T-cell (primary cell): ENCODE measurements around the gene CITED2. TPM values are rescaled to one million over a fixed set of nuclear protein-coding genes. Genes with fewer than 3 reads are reported as not detected.

Experiments used
- ATAC-seq, 4 experiments: fragments of 200-7000 bp in 3 of 4; fragments of 150-1000 bp in 1 of 4; cut with Tn5 transposase; replicated peaks in 1 of 4; 1 replicate in 3 of 4; 2 replicates in 1 of 4; pipeline ENCODE4 v1.10.0; 2021; ENCODE audit warnings: moderate library complexity in 3 of 4, mild to moderate bottlenecking in 2 of 4, moderate number of reproducible peaks in 1 of 4
- CTCF ChIA-PET, 2 donors: fragments of 300-600 bp; sonication (Branson Sonifier 250); formaldehyde crosslinking; loops; one replicate each; lab custom pipeline; 2022; ENCODE audit warnings: antibody characterized with exemption in 2 of 2; lab: Charles Lee
- POLR2A ChIA-PET, 2 donors: fragments of 300-600 bp; sonication (Branson Sonifier 250); formaldehyde crosslinking; loops; one replicate each; lab custom pipeline; 2022; ENCODE audit warnings: antibody characterized with exemption in 2 of 2; lab: Charles Lee
- DNase-seq, 35 experiments: peaks; one replicate each; pipeline versions ENCODE4 v3.0.0 to v3.0.0-alpha.2; 2013 to 2023
- H3K27ac ChIP-seq: one replicate; pipeline ENCODE4 v1.5.1; 2013; ENCODE audit warnings: low read length
- H3K27me3 ChIP-seq, 2 experiments: replicated peaks in 1 of 2; 1 replicate in 1 of 2; 2 replicates in 1 of 2; pipeline versions ENCODE4 v1.6.1 to v1.7.0; 2013; ENCODE audit warnings: low read length in 1 of 2, mixed read lengths in 1 of 2; ENCODE audit not compliant: control insufficient read depth in 2 of 2, insufficient read depth in 2 of 2; ENCODE audit errors: extremely low read depth in 1 of 2
- H3K36me3 ChIP-seq, 2 donors: 1 replicate in 1 of 2; 2 replicates in 1 of 2; pipeline versions ENCODE4 v1.6.1 to v1.7.0; 2013; ENCODE audit warnings: low read length in 1 of 2; ENCODE audit not compliant: control insufficient read depth in 2 of 2, insufficient read depth in 1 of 2; ENCODE audit errors: extremely low read depth in 1 of 2
- H3K4me1 ChIP-seq, 2 experiments: 1 replicate in 1 of 2; 2 replicates in 1 of 2; pipeline versions ENCODE4 v1.6.1 to v1.7.0; 2013; ENCODE audit warnings: low read length in 2 of 2, mixed read lengths in 1 of 2; ENCODE audit not compliant: insufficient read depth in 2 of 2, control insufficient read depth in 1 of 2; ENCODE audit errors: extremely low read depth in 1 of 2
- H3K4me3 ChIP-seq, 2 donors: 1 replicate in 1 of 2; 2 replicates in 1 of 2; pipeline versions ENCODE4 v1.5.1 to v1.7.0; 2013; ENCODE audit warnings: mild to moderate bottlenecking in 2 of 2, low read length in 1 of 2, moderate library complexity in 1 of 2; ENCODE audit not compliant: control insufficient read depth in 1 of 2; ENCODE audit errors: extremely low read depth in 1 of 2
- H3K9me3 ChIP-seq: 2 replicates; pipeline ENCODE4 v1.7.0; 2013
- H3K27ac Mint-ChIP-seq, 2 donors: one replicate each; pipeline ENCODE4 v1.8.0; 2020 to 2021; ENCODE audit warnings: mild to moderate bottlenecking in 2 of 2, mixed read lengths in 2 of 2
- H3K27me3 Mint-ChIP-seq, 2 donors: one replicate each; pipeline ENCODE4 v1.8.0; 2021 to 2022; ENCODE audit warnings: mixed read lengths in 2 of 2
- H3K36me3 Mint-ChIP-seq: one replicate; pipeline ENCODE4 v1.8.0; 2021; ENCODE audit warnings: mixed read lengths
- H3K4me1 Mint-ChIP-seq, 3 donors: one replicate each; pipeline ENCODE4 v1.8.0; 2020 to 2022; ENCODE audit warnings: mixed read lengths in 3 of 3, mild to moderate bottlenecking in 1 of 3
- H3K4me3 Mint-ChIP-seq, 3 donors: one replicate each; pipeline ENCODE4 v1.8.0; 2020 to 2022; ENCODE audit warnings: mild to moderate bottlenecking in 3 of 3, mixed read lengths in 3 of 3, moderate library complexity in 3 of 3
- H3K9me3 Mint-ChIP-seq, 3 donors: one replicate each; pipeline ENCODE4 v1.8.0; 2020 to 2022; ENCODE audit warnings: mixed read lengths in 3 of 3
- WGBS: methylation state at CpG from one replicate; pipeline ENCODE4 v1.1.5; 2013; ENCODE audit warnings: missing lambda C conversion rate; ENCODE audit not compliant: insufficient coverage; 5-methylcytosine and 5-hydroxymethylcytosine counted together
- total RNA-seq, 35 experiments: library from RNA in 6 of 35; stranded (reverse) in 6 of 35; fragments of 120-200 nt in 1 of 35; gene quantifications; one replicate each; pipeline versions ENCODE4 v1.2.1 to v1.2.4 and lab custom pipeline; 2013 to 2026

Gene CITED2
- total RNA-seq, 5 donors from 2014 or later (not counting 1 experiment from before 2014, with no cell fraction given): 108 to 145 (median 134) TPM

- Histone ChIP-seq H3K4me3 (no peak overlapping the region), H3K27me3 (no peaks in the 10 kb centered on the region), H3K36me3 (no peaks in the 10 kb centered on the region), H3K4me1 (no peaks in the 10 kb centered on the region), H3K9me3 (no peaks in the 10 kb centered on the region), H3K27ac (no peak overlapping the region)
- POLR2A ChIA-PET: interaction anchor here in 1 of 2 donors (0.7 kb wide), 1 partner anchor 118 kb away, joined by 7 read pairs; no protein-coding TSS in a partner anchor
- Mint-ChIP-seq H3K36me3 (no peaks in the 10 kb centered on the region), H3K9me3 (no peaks in the 10 kb centered on the region), H3K4me3 (no peak overlapping the region), H3K4me1 (peaks cover 0 to 3% (median 0%) of the 10 kb centered on the region in 3 donors), H3K27ac (no peak overlapping the region), H3K27me3 (no peaks in the 10 kb centered on the region)
- WGBS: no CpG with 5 or more reads among the region's 5 CpGs
- CTCF ChIA-PET: no interaction called here
- DNase-seq (no peak), ATAC-seq (no peak)
Observed at GRCh38 chr6:139335447-139336210, 38.8 kb downstream of the CITED2 start.

- no peak overlapping the region for H3K4me3 ChIP-seq
- WGBS: 100% methylated on average over 3 of the region's 5 CpGs
- no peak overlapping the region for H3K27ac ChIP-seq
- Mint-ChIP-seq H3K36me3 (no peaks in the 10 kb centered on the region), H3K9me3 (no peaks in the 10 kb centered on the region), H3K4me3 (no peak overlapping the region), H3K4me1 (peaks cover 0 to 3% (median 2%) of the 10 kb centered on the region in 3 donors), H3K27ac (no peak overlapping the region), H3K27me3 (no peaks in the 10 kb centered on the region)
- no peaks in the 10 kb centered on the region for H3K9me3 ChIP-seq
- no peaks in the 10 kb centered on the region for H3K36me3 ChIP-seq
- DNase-seq (no peak), ATAC-seq (no peak)
- ChIA-PET POLR2A (no interaction called here), CTCF (no interaction called here)
- no peaks in the 10 kb centered on the region for H3K4me1 ChIP-seq
- no peaks in the 10 kb centered on the region for H3K27me3 ChIP-seq
Observed at GRCh38 chr6:139334806-139335446, 39.5 kb downstream of the CITED2 start.

- Histone ChIP-seq H3K9me3 (no peaks in the 10 kb centered on the region), H3K36me3 (no peaks in the 10 kb centered on the region), H3K4me3 (no peak overlapping the region), H3K4me1 (peaks cover 0 to under 1% of the 10 kb centered on the region in 2 experiments), H3K27me3 (no peaks in the 10 kb centered on the region), H3K27ac (no peak overlapping the region)
- Mint-ChIP-seq H3K9me3 (no peaks in the 10 kb centered on the region), H3K27me3 (no peaks in the 10 kb centered on the region), H3K36me3 (no peaks in the 10 kb centered on the region), H3K27ac (no peak overlapping the region), H3K4me1 (peaks cover 5 to 7% (median 7%) of the 10 kb centered on the region in 3 donors), H3K4me3 (no peak overlapping the region)
- POLR2A ChIA-PET: interaction anchor here in 1 of 2 donors (0.6 kb wide), 1 partner anchor 517 kb away, joined by 3 read pairs; no protein-coding TSS in a partner anchor
- ATAC-seq: no peak
- CTCF ChIA-PET: interaction anchor here in 1 of 2 donors (0.8 kb wide), 1 partner anchor 112 kb away, joined by 3 read pairs; no protein-coding TSS in a partner anchor
- no CpG with 5 or more reads among the region's 3 CpGs for WGBS
- DNase-seq: no peak
Observed at GRCh38 chr6:139330826-139331500, 43.5 kb downstream of the CITED2 start.

GRCh38 chr6:139330306-139330705, 44.1 kb downstream of the CITED2 start:
- 84% methylated on average over 3 of the region's 5 CpGs for WGBS
- H3K4me3 Mint-ChIP-seq: no peak overlapping the region
- H3K4me1 Mint-ChIP-seq: peaks cover 11 to 13% (median 11%) of the 10 kb centered on the region in 3 donors
- ATAC-seq (no peak), DNase-seq (no peak)
- ChIA-PET POLR2A (interaction anchor here in 1 of 2 donors (0.6 kb wide), 1 partner anchor 518 kb away, joined by 3 read pairs; no protein-coding TSS in a partner anchor), CTCF (interaction anchor here in 1 of 2 donors (0.5 kb wide), 1 partner anchor 38 kb away, joined by 4 read pairs; no protein-coding TSS in a partner anchor)
- peaks cover 2 to 5% of the 10 kb centered on the region in 2 experiments for H3K4me1 ChIP-seq
- no peaks in the 10 kb centered on the region for H3K36me3 Mint-ChIP-seq
- no peak overlapping the region for H3K4me3 ChIP-seq
- H3K27me3 ChIP-seq: no peaks in the 10 kb centered on the region
- no peaks in the 10 kb centered on the region for H3K9me3 ChIP-seq
- H3K27me3 Mint-ChIP-seq: no peaks in the 10 kb centered on the region
- H3K9me3 Mint-ChIP-seq: no peaks in the 10 kb centered on the region
- H3K36me3 ChIP-seq: no peaks in the 10 kb centered on the region
- H3K27ac Mint-ChIP-seq: no peak overlapping the region
- H3K27ac ChIP-seq: no peak overlapping the region

- H3K27ac ChIP-seq: no peak overlapping the region
- Mint-ChIP-seq H3K9me3 (no peaks in the 10 kb centered on the region), H3K4me3 (no peak overlapping the region), H3K36me3 (no peaks in the 10 kb centered on the region), H3K4me1 (peaks cover 16 to 20% (median 18%) of the 10 kb centered on the region in 3 donors), H3K27ac (no peak overlapping the region), H3K27me3 (no peaks in the 10 kb centered on the region)
- ATAC-seq (no peak), DNase-seq (no peak)
- no peaks in the 10 kb centered on the region for H3K27me3 ChIP-seq
- no CpG with 5 or more reads among the region's 3 CpGs for WGBS
- CTCF ChIA-PET: no interaction called here
- POLR2A ChIA-PET: interaction anchor here (0.6 to 0.7 kb wide), 3 partner anchors 109 to 1416 kb away, joined by 3 to 5 read pairs (median 4); no protein-coding TSS in a partner anchor
- H3K4me3 ChIP-seq: no peak overlapping the region
- H3K36me3 ChIP-seq: no peaks in the 10 kb centered on the region
- no peaks in the 10 kb centered on the region for H3K9me3 ChIP-seq
- H3K4me1 ChIP-seq: peaks cover 3 to 12% of the 10 kb centered on the region in 2 experiments
Observed at GRCh38 chr6:139329224-139329623, 45.2 kb downstream of the CITED2 start.

GRCh38 chr6:139327038-139327437, 47.4 kb downstream of the CITED2 start:
- H3K36me3 ChIP-seq: no peaks in the 10 kb centered on the region
- CTCF ChIA-PET: no interaction called here
- Mint-ChIP-seq H3K36me3 (no peaks in the 10 kb centered on the region), H3K4me3 (no peak overlapping the region), H3K4me1 (peaks cover 33 to 38% (median 38%) of the 10 kb centered on the region in 3 donors), H3K27me3 (no peaks in the 10 kb centered on the region), H3K27ac (no peak overlapping the region), H3K9me3 (no peaks in the 10 kb centered on the region)
- H3K4me1 ChIP-seq: peaks cover 7 to 30% of the 10 kb centered on the region in 2 experiments
- no peaks in the 10 kb centered on the region for H3K9me3 ChIP-seq
- DNase-seq (no peak), ATAC-seq (no peak)
- H3K27me3 ChIP-seq: no peaks in the 10 kb centered on the region
- H3K27ac ChIP-seq: no peak overlapping the region
- WGBS: 94% methylated on average over 4 of the region's 5 CpGs
- POLR2A ChIA-PET: interaction anchor here in 1 of 2 donors (0.6 kb wide), 1 partner anchor 155 kb away, joined by 3 read pairs; no protein-coding TSS in a partner anchor
- no peak overlapping the region for H3K4me3 ChIP-seq
